Karpas-422 (cell line): ENCODE measurements around the gene TCEAL3. TPM values are rescaled to one million over a fixed set of nuclear protein-coding genes. Genes with fewer than 3 reads are reported as not detected.
"Not testable (repeated sequence)": the region's sequence is repeated elsewhere in the genome, so short reads cannot be mapped to it uniquely, and the experiment has no call there.

Experiments used
- DNase-seq: peaks from one replicate; pipeline ENCODE4 v3.0.0-alpha.2; 2015
- H2AFZ ChIP-seq: fragments of 200-600 bp; sonication (generic); 2 replicates; pipeline ENCODE4 v1.6.1; 2014; ENCODE audit warnings: antibody characterized with exemption, low read length, mixed read lengths
- H3K27ac ChIP-seq: fragments of 200-600 bp; sonication (generic); 2 replicates; pipeline ENCODE4 v1.5.1; 2014; ENCODE audit warnings: mild to moderate bottlenecking, low read length, moderate library complexity
- H3K27me3 ChIP-seq: fragments of 200-600 bp; sonication (generic); 2 replicates; pipeline ENCODE4 v1.6.1; 2014; ENCODE audit warnings: low read length, mixed read lengths
- H3K36me3 ChIP-seq: fragments of 200-600 bp; sonication (generic); 2 replicates; pipeline ENCODE4 v1.6.1; 2014; ENCODE audit warnings: low read length, mixed read lengths; ENCODE audit not compliant: insufficient read depth
- H3K4me1 ChIP-seq: fragments of 200-600 bp; sonication (generic); 2 replicates; pipeline ENCODE4 v1.6.1; 2014; ENCODE audit warnings: mild to moderate bottlenecking, low read length, mixed read lengths
- H3K4me2 ChIP-seq: fragments of 200-600 bp; sonication (generic); 2 replicates; pipeline ENCODE4 v1.6.1; 2014; ENCODE audit warnings: low read length, low read depth, mild to moderate bottlenecking; ENCODE audit not compliant: poor library complexity, severe bottlenecking
- H3K4me3 ChIP-seq: fragments of 200-600 bp; sonication (generic); 2 replicates; pipeline ENCODE4 v1.5.1; 2014; ENCODE audit warnings: mild to moderate bottlenecking, antibody characterized with exemption, low read length, mixed read lengths
- H3K79me2 ChIP-seq: fragments of 200-600 bp; sonication (generic); 2 replicates; pipeline ENCODE4 v1.6.1; 2014; ENCODE audit warnings: mild to moderate bottlenecking, low read length, mixed read lengths
- H3K9ac ChIP-seq: fragments of 200-600 bp; sonication (generic); 2 replicates; pipeline ENCODE4 v1.6.0; 2014; ENCODE audit warnings: low read length
- H3K9me2 ChIP-seq: fragments of 200-600 bp; sonication (generic), shearing (Covaris generic); replicated peaks from 2 replicates; pipeline ENCODE4 v1.6.0; 2014; ENCODE audit warnings: mild to moderate bottlenecking, low read length, moderate library complexity; ENCODE audit not compliant: insufficient read depth
- H3K9me3 ChIP-seq: fragments of 300-700, 200-600 bp; sonication (generic); 2 replicates; pipeline ENCODE4 v1.6.1; 2014; ENCODE audit warnings: low read length, mixed read lengths
- H4K20me1 ChIP-seq: fragments of 200-600 bp; sonication (generic); 2 replicates; pipeline ENCODE4 v1.6.1; 2014; ENCODE audit warnings: mild to moderate bottlenecking, antibody characterized with exemption, low read length, low read depth; ENCODE audit not compliant: insufficient read depth
- total RNA-seq: library from RNA; depleted of rRNA; stranded (reverse); fragments of >200 nt; shearing (Covaris generic); gene quantifications from 2 replicates; pipeline ENCODE4 v1.2.3, GENCODE V29; 2014; ENCODE audit warnings: low replicate concordance

Gene TCEAL3
- total RNA-seq, 1 experiment from 2014 or later: 1.8 TPM

GRCh38 chrX:103644125-103644524, 36.4 kb downstream of the TCEAL3 start:
- Histone ChIP-seq H3K27me3 (no peaks in the 10 kb centered on the region), H3K9ac (no peak overlapping the region), H3K36me3 (no peaks in the 10 kb centered on the region), H3K4me3 (no peak overlapping the region), H3K79me2 (no peaks in the 10 kb centered on the region), H3K9me3 (no peaks in the 10 kb centered on the region), H4K20me1 (no peaks in the 10 kb centered on the region), H2AFZ (no peak overlapping the region), H3K4me2 (no peak overlapping the region), H3K9me2 (no peaks in the 10 kb centered on the region), H3K27ac (no peak overlapping the region), H3K4me1 (no peaks in the 10 kb centered on the region)
- DNase-seq: no peak

GRCh38 chrX:103647630-103648029, 39.9 kb downstream of the TCEAL3 start:
- no peaks in the 10 kb centered on the region for H4K20me1 ChIP-seq
- H3K27me3 ChIP-seq: no peaks in the 10 kb centered on the region
- H3K4me3 ChIP-seq: no peak overlapping the region
- H3K36me3 ChIP-seq: no peaks in the 10 kb centered on the region
- H3K9me3 ChIP-seq: no peaks in the 10 kb centered on the region
- H3K27ac ChIP-seq: no peak overlapping the region
- no peak overlapping the region for H2AFZ ChIP-seq
- H3K4me2 ChIP-seq: no peak overlapping the region
- H3K4me1 ChIP-seq: no peaks in the 10 kb centered on the region
- H3K79me2 ChIP-seq: no peaks in the 10 kb centered on the region
- no peak overlapping the region for H3K9ac ChIP-seq
- no peaks in the 10 kb centered on the region for H3K9me2 ChIP-seq
- no peak for DNase-seq

GRCh38 chrX:103651151-103651773, 43.5 kb downstream of the TCEAL3 start:
- H3K27me3 ChIP-seq: no peaks in the 10 kb centered on the region
- H3K9me2 ChIP-seq: no peaks in the 10 kb centered on the region
- no peak overlapping the region for H3K4me3 ChIP-seq
- no peak for DNase-seq
- H3K27ac ChIP-seq: no peak overlapping the region
- no peaks in the 10 kb centered on the region for H4K20me1 ChIP-seq
- no peak overlapping the region for H3K4me2 ChIP-seq
- no peaks in the 10 kb centered on the region for H3K36me3 ChIP-seq
- no peaks in the 10 kb centered on the region for H3K79me2 ChIP-seq
- H3K9ac ChIP-seq: no peak overlapping the region
- H3K9me3 ChIP-seq: no peaks in the 10 kb centered on the region
- H3K4me1 ChIP-seq: no peaks in the 10 kb centered on the region
- H2AFZ ChIP-seq: no peak overlapping the region

GRCh38 chrX:103655230-103656000, 47.7 kb downstream of the TCEAL3 start:
- H3K36me3 ChIP-seq, H3K9me2 ChIP-seq, H3K9me3 ChIP-seq, H3K4me1 ChIP-seq, H2AFZ ChIP-seq, H3K4me2 ChIP-seq, H3K4me3 ChIP-seq, H3K27ac ChIP-seq, DNase-seq, H3K9ac ChIP-seq, H4K20me1 ChIP-seq, H3K27me3 ChIP-seq, H3K79me2 ChIP-seq: not testable (repeated sequence)

- Histone ChIP-seq H3K27ac (no peak overlapping the region), H3K27me3 (no peaks in the 10 kb centered on the region), H3K4me1 (no peaks in the 10 kb centered on the region), H3K9ac (no peak overlapping the region), H4K20me1 (no peaks in the 10 kb centered on the region), H3K4me2 (no peak overlapping the region), H3K4me3 (no peak overlapping the region), H3K9me2 (no peaks in the 10 kb centered on the region), H3K79me2 (no peaks in the 10 kb centered on the region), H3K9me3 (no peaks in the 10 kb centered on the region), H2AFZ (no peak overlapping the region), H3K36me3 (no peaks in the 10 kb centered on the region)
- no peak for DNase-seq
Observed at GRCh38 chrX:103656617-103657016, 48.9 kb downstream of the TCEAL3 start.

- H3K79me2 ChIP-seq, H3K9ac ChIP-seq: not testable (repeated sequence)
Observed at GRCh38 chrX:103657066-103657465, 49.3 kb downstream of the TCEAL3 start.

GRCh38 chrX:103658681-103659433, 51.1 kb downstream of the TCEAL3 start:
- no peak overlapping the region for H3K9ac ChIP-seq
- H3K27me3 ChIP-seq: no peaks in the 10 kb centered on the region
- H3K36me3 ChIP-seq: no peaks in the 10 kb centered on the region
- no peak for DNase-seq
- no peak overlapping the region for H3K4me2 ChIP-seq
- H3K9me2 ChIP-seq: no peaks in the 10 kb centered on the region
- no peaks in the 10 kb centered on the region for H4K20me1 ChIP-seq
- H3K27ac ChIP-seq: no peak overlapping the region
- no peaks in the 10 kb centered on the region for H3K9me3 ChIP-seq
- H3K4me1 ChIP-seq: no peaks in the 10 kb centered on the region
- no peak overlapping the region for H2AFZ ChIP-seq
- no peak overlapping the region for H3K4me3 ChIP-seq
- H3K79me2 ChIP-seq: no peaks in the 10 kb centered on the region

More at GRCh38 chrX:103657066-103657465, 49.3 kb downstream of the TCEAL3 start:
- H3K9me2 ChIP-seq, H3K4me2 ChIP-seq, H3K4me1 ChIP-seq, H3K27ac ChIP-seq, H4K20me1 ChIP-seq, H3K4me3 ChIP-seq, H3K36me3 ChIP-seq, H3K9me3 ChIP-seq, H3K27me3 ChIP-seq, DNase-seq, H2AFZ ChIP-seq: not testable (repeated sequence)

GRCh38 chrX:103659460-103659859, 51.7 kb downstream of the TCEAL3 start:
- not testable (repeated sequence) for H3K9me2 ChIP-seq, H3K9ac ChIP-seq, H3K27ac ChIP-seq, DNase-seq, H3K79me2 ChIP-seq, H3K4me3 ChIP-seq, H3K9me3 ChIP-seq, H2AFZ ChIP-seq, H3K4me1 ChIP-seq, H3K36me3 ChIP-seq, H4K20me1 ChIP-seq, H3K27me3 ChIP-seq, H3K4me2 ChIP-seq
